ENCODE measurements around the gene SSTR3.
A peak's percentile ranks its signal among the peaks of the same experiment; 100 is the strongest.
"Not testable (repeated sequence)": the region's sequence is repeated elsewhere in the genome, so short reads cannot be mapped to it uniquely, and the experiment has no call there.

SSTR3 gene

GRCh38 chr22:37202001-37202555 lies 10.2 kb downstream of the SSTR3 start:
- Histone ChIP-seq H3K4me3 (ENCODE audit: insufficient read depth, low read length, poor library complexity, severe bottlenecking) (no peak overlapping the region), H3K9me3 (ENCODE audit: insufficient read depth, low read length) (no peaks in the 10 kb centered on the region), H3F3A (ENCODE audit: insufficient read depth) (no peaks in the 10 kb centered on the region), H3K9ac (ENCODE audit: low read length) (no peak overlapping the region), H3K27me3 (ENCODE audit: low read length) (no peaks in the 10 kb centered on the region), H3K9me2 (replicated peaks; ENCODE audit: insufficient read depth, low read length) (no peaks in the 10 kb centered on the region), H3K79me2 (ENCODE audit: insufficient read depth, low read length) (no peaks in the 10 kb centered on the region), H3K27ac (ENCODE audit: low read depth, low read length) (no peak overlapping the region), H3K4me2 (ENCODE audit: low read depth, low read length, poor library complexity, severe bottlenecking) (no peak overlapping the region), H3K36me3 (ENCODE audit: low read length) (no peaks in the 10 kb centered on the region), H2AFZ (ENCODE audit: low read depth, low read length, severe bottlenecking) (no peak overlapping the region), H4K20me1 (ENCODE audit: low read depth, low read length) (no peaks in the 10 kb centered on the region)
- TF ChIP-seq EZH2phosphoT487 (conservative IDR thresholded peaks at IDR 0.05; ENCODE audit: low read length), result no peak
- TF ChIP-seq, protein P1, sequence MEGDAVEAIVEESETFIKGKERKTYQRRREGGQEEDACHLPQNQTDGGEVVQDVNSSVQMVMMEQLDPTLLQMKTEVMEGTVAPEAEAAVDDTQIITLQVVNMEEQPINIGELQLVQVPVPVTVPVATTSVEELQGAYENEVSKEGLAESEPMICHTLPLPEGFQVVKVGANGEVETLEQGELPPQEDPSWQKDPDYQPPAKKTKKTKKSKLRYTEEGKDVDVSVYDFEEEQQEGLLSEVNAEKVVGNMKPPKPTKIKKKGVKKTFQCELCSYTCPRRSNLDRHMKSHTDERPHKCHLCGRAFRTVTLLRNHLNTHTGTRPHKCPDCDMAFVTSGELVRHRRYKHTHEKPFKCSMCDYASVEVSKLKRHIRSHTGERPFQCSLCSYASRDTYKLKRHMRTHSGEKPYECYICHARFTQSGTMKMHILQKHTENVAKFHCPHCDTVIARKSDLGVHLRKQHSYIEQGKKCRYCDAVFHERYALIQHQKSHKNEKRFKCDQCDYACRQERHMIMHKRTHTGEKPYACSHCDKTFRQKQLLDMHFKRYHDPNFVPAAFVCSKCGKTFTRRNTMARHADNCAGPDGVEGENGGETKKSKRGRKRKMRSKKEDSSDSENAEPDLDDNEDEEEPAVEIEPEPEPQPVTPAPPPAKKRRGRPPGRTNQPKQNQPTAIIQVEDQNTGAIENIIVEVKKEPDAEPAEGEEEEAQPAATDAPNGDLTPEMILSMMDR (IDR thresholded peaks at IDR 0.05; ENCODE audit: insufficient read depth, low read length, poor library complexity, severe bottlenecking), result no peak

DNA sequence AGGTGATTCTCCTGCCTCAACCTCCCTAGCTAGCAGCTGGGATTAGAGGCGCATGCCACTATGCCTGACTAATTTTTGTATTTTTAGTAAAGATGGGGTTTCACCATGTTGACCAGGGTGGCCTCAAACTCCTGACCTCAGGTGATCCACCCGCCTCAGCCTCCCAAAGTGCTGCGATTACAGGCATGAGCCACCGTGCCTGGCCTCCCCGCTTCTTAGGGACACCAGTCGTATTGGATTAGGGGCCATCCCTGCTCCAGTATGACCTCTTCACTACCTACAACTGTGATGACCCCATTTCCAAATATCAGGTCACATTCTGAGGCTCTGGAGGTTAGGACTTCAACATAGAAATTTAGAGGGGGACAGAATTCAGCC lies 10.8 kb downstream of the SSTR3 start:
- H4K20me1 ChIP-seq (ENCODE audit: low read depth, low read length); H3K4me3 ChIP-seq (ENCODE audit: insufficient read depth, low read length, poor library complexity, severe bottlenecking); H3F3A ChIP-seq (ENCODE audit: insufficient read depth); H3K27me3 ChIP-seq (ENCODE audit: low read length); H3K9me3 ChIP-seq (ENCODE audit: insufficient read depth, low read length); H3K27ac ChIP-seq (ENCODE audit: low read depth, low read length); H3K9me2 ChIP-seq (replicated peaks; ENCODE audit: insufficient read depth, low read length); H3K36me3 ChIP-seq (ENCODE audit: low read length); H2AFZ ChIP-seq (ENCODE audit: low read depth, low read length, severe bottlenecking); H3K4me2 ChIP-seq (ENCODE audit: low read depth, low read length, poor library complexity, severe bottlenecking); H3K9ac ChIP-seq (ENCODE audit: low read length); H3K79me2 ChIP-seq (ENCODE audit: insufficient read depth, low read length): not testable (repeated sequence)

GRCh38 chr22:37199760-37200108 lies 12.5 kb downstream of the SSTR3 start:
- Histone ChIP-seq H4K20me1 (ENCODE audit: low read depth, low read length) (no peaks in the 10 kb centered on the region), H2AFZ (ENCODE audit: low read depth, low read length, severe bottlenecking) (peak overlapping the region; percentile 79), H3K27ac (ENCODE audit: low read depth, low read length) (no peak overlapping the region), H3K9ac (ENCODE audit: low read length) (peak overlapping the region; percentile 52), H3K4me3 (ENCODE audit: insufficient read depth, low read length, poor library complexity, severe bottlenecking) (no peak overlapping the region), H3K36me3 (ENCODE audit: low read length) (no peaks in the 10 kb centered on the region), H3K27me3 (ENCODE audit: low read length) (no peaks in the 10 kb centered on the region), H3K9me2 (replicated peaks; ENCODE audit: insufficient read depth, low read length) (no peaks in the 10 kb centered on the region), H3F3A (ENCODE audit: insufficient read depth) (no peaks in the 10 kb centered on the region), H3K79me2 (ENCODE audit: insufficient read depth, low read length) (no peaks in the 10 kb centered on the region), H3K4me2 (ENCODE audit: low read depth, low read length, poor library complexity, severe bottlenecking) (peak overlapping the region; percentile 42), H3K9me3 (ENCODE audit: insufficient read depth, low read length) (no peaks in the 10 kb centered on the region)
- TF ChIP-seq, protein P1 (IDR thresholded peaks at IDR 0.05; ENCODE audit: insufficient read depth, low read length, poor library complexity, severe bottlenecking), result no peak
- no peak for TF ChIP-seq EZH2phosphoT487 (conservative IDR thresholded peaks at IDR 0.05; ENCODE audit: low read length)

DNA sequence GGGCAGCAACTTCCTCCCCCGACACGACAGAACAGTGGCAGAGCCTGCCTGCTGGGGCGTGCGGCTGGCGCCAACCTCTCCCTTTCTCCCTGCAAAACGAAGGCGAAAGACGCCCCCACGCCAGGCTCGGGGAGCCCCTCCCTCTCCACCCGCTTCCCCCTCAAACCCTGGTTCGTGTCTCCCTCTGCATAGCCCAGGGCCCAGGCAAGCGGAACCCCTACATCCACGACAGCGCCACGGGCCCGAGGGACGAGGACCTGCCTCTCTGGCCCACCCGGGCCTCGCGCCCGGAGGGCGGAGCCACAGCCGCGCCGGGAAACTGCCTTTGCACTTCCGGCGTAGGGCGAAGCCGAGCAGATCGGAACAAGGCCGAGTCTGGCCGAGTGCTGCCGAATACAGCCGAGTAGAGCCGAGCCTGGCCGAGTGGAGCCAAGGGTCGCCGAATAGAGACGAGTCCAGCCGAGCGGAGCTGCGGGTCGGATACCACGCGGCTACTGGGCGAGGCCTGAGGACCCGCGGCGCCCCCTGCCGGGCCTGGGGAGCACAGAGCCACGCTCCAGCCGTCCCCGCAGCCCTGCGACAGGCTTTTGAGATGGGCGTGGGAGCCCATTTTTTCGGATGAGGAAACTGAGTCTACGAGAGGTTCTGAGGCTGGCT lies 13.0 kb downstream of the SSTR3 start:
- Histone ChIP-seq H3K36me3 (ENCODE audit: low read length) (no peaks in the 10 kb centered on the region), H3K27ac (ENCODE audit: low read depth, low read length) (peak overlapping the region; percentile 80), H2AFZ (ENCODE audit: low read depth, low read length, severe bottlenecking) (peak overlapping the region; percentile 82)

More for the DNA sequence above, 13.0 kb downstream of the SSTR3 start:
- TF ChIP-seq, protein P1 (IDR thresholded peaks at IDR 0.05; ENCODE audit: insufficient read depth, low read length, poor library complexity, severe bottlenecking), result peak; percentile 76
- no peak for TF ChIP-seq EZH2phosphoT487 (conservative IDR thresholded peaks at IDR 0.05; ENCODE audit: low read length)
- Histone ChIP-seq H3K4me3 (ENCODE audit: insufficient read depth, low read length, poor library complexity, severe bottlenecking) (peak overlapping the region; percentile 63), H3K79me2 (ENCODE audit: insufficient read depth, low read length) (no peaks in the 10 kb centered on the region), H4K20me1 (ENCODE audit: low read depth, low read length) (no peaks in the 10 kb centered on the region), H3K9ac (ENCODE audit: low read length) (peak overlapping the region; percentile 68), H3K9me2 (replicated peaks; ENCODE audit: insufficient read depth, low read length) (no peaks in the 10 kb centered on the region), H3K4me2 (ENCODE audit: low read depth, low read length, poor library complexity, severe bottlenecking) (peak overlapping the region; percentile 88), H3K27me3 (ENCODE audit: low read length) (no peaks in the 10 kb centered on the region), H3F3A (ENCODE audit: insufficient read depth) (no peaks in the 10 kb centered on the region), H3K9me3 (ENCODE audit: insufficient read depth, low read length) (no peaks in the 10 kb centered on the region)
